Liver (tissue), 9 donors: Measurements from ENCODE around the gene C3orf52. TPM values are rescaled to one million over a fixed set of nuclear protein-coding genes. Genes with fewer than 3 reads are reported as not detected.

ENCODE experiments used
- DNase-seq: peaks from one replicate; pipeline ENCODE4 v3.0.0-alpha.2; 2017; ENCODE audit warnings: low spot score
- H3K27ac ChIP-seq, 2 donors: one replicate each; pipeline ENCODE4 v1.7.0; 2013; ENCODE audit warnings: inconsistent platforms in 2 of 2, low read length in 2 of 2, control low read depth in 1 of 2, low read depth in 1 of 2, mild to moderate bottlenecking in 1 of 2
- H3K27me3 ChIP-seq, 4 donors: one replicate each; pipeline versions ENCODE4 v1.6.1 to v1.7.0; 2013; ENCODE audit warnings: low read length in 3 of 4, inconsistent platforms in 1 of 4, mild to moderate bottlenecking in 1 of 4, moderate library complexity in 1 of 4; ENCODE audit not compliant: control insufficient read depth in 4 of 4, insufficient read depth in 4 of 4
- H3K36me3 ChIP-seq, 4 donors: one replicate each; pipeline versions ENCODE4 v1.6.1 to v1.7.0; 2013; ENCODE audit warnings: low read length in 3 of 4, mild to moderate bottlenecking in 3 of 4, low read depth in 1 of 4, moderate library complexity in 1 of 4; ENCODE audit not compliant: control insufficient read depth in 4 of 4, insufficient read depth in 3 of 4
- H3K4me1 ChIP-seq, 4 donors: one replicate each; pipeline versions ENCODE4 v1.6.1 to v1.7.0; 2013; ENCODE audit warnings: low read length in 3 of 4, mild to moderate bottlenecking in 3 of 4, moderate library complexity in 1 of 4; ENCODE audit not compliant: control insufficient read depth in 4 of 4, insufficient read depth in 4 of 4
- H3K4me3 ChIP-seq, 3 donors: one replicate each; pipeline versions ENCODE4 v1.6.1 to v1.7.0; 2013; ENCODE audit warnings: low read length in 3 of 3, control low read depth in 1 of 3, low read depth in 1 of 3, mild to moderate bottlenecking in 1 of 3
- H3K9ac ChIP-seq, 2 donors: one replicate each; pipeline ENCODE4 v1.7.0; 2013; ENCODE audit warnings: low read length in 2 of 2, mild to moderate bottlenecking in 2 of 2, moderate library complexity in 2 of 2, control low read depth in 1 of 2, low read depth in 1 of 2
- H3K9me3 ChIP-seq, 4 donors: one replicate each; pipeline versions ENCODE4 v1.6.1 to v1.7.0; 2013; ENCODE audit warnings: low read length in 3 of 4; ENCODE audit not compliant: control insufficient read depth in 4 of 4
- ATF3 ChIP-seq: IDR thresholded peaks from 2 replicates; pipeline ENCODE4 v1.6.1; 2016; ENCODE audit warnings: antibody characterized with exemption
- CTCF ChIP-seq: fragments of 150-350 bp; IDR thresholded peaks from 2 replicates; pipeline ENCODE4 v1.5.1; 2017; ENCODE audit warnings: improper control_type of control experiment, low read depth, low read length; ENCODE audit not compliant: missing input control
- EGR1 ChIP-seq, 2 donors: IDR thresholded peaks; 2 replicates each; pipeline ENCODE4 v1.6.1; 2016 to 2018; ENCODE audit warnings: antibody characterized with exemption in 2 of 2, low read depth in 2 of 2
- FOXA1 ChIP-seq: IDR thresholded peaks from 2 replicates; pipeline ENCODE4 v1.6.1; 2016; ENCODE audit warnings: antibody characterized with exemption
- FOXA2 ChIP-seq: IDR thresholded peaks from 2 replicates; pipeline ENCODE4 v1.6.1; 2016; ENCODE audit warnings: antibody characterized with exemption
- GABPA ChIP-seq, 2 donors: IDR thresholded peaks in 1 of 2; conservative IDR thresholded peaks in 1 of 2; 2 replicates each; pipeline ENCODE4 v1.6.1; 2016; ENCODE audit warnings: antibody characterized with exemption in 2 of 2, mild to moderate bottlenecking in 1 of 2, moderate library complexity in 1 of 2
- HNF4A ChIP-seq, 2 donors: conservative IDR thresholded peaks; 2 replicates each; pipeline ENCODE4 v1.6.1; 2016; ENCODE audit warnings: antibody characterized with exemption in 2 of 2, mild to moderate bottlenecking in 2 of 2
- HNF4G ChIP-seq: IDR thresholded peaks from 2 replicates; pipeline ENCODE4 v1.6.1; 2016; ENCODE audit warnings: antibody characterized with exemption
- JUND ChIP-seq, 2 donors: IDR thresholded peaks; 2 replicates each; pipeline ENCODE4 v1.6.1; 2016; ENCODE audit warnings: antibody characterized with exemption in 2 of 2
- MAX ChIP-seq: IDR thresholded peaks from 2 replicates; pipeline ENCODE4 v1.6.1; 2016; ENCODE audit warnings: antibody characterized with exemption
- NR2F2 ChIP-seq: IDR thresholded peaks from 2 replicates; pipeline ENCODE4 v1.6.1; 2016; ENCODE audit warnings: antibody characterized with exemption
- RAD21 ChIP-seq, 2 donors: IDR thresholded peaks; 2 replicates each; pipeline ENCODE4 v1.6.1; 2016; ENCODE audit warnings: antibody characterized with exemption in 2 of 2, mild to moderate bottlenecking in 2 of 2
- RXRA ChIP-seq, 2 donors: IDR thresholded peaks; 2 replicates each; pipeline ENCODE4 v1.6.1; 2017 to 2018; ENCODE audit warnings: antibody characterized with exemption in 2 of 2, mild to moderate bottlenecking in 1 of 2
- SP1 ChIP-seq: IDR thresholded peaks from 2 replicates; pipeline ENCODE4 v1.6.1; 2018; ENCODE audit warnings: antibody characterized with exemption, mild to moderate bottlenecking
- TAF1 ChIP-seq: conservative IDR thresholded peaks from 2 replicates; pipeline ENCODE4 v1.6.1; 2016; ENCODE audit warnings: antibody characterized with exemption, mild to moderate bottlenecking
- WGBS: extraction: QIAGEN DNeasy Blood & Tissue Kit; methylation state at CpG from one replicate; pipeline ENCODE4 v1.1.7; 2013; 5-methylcytosine and 5-hydroxymethylcytosine counted together
- polyA plus RNA-seq, 2 donors: library from polyadenylated mRNA; stranded (reverse) in 1 of 2; unstranded in 1 of 2; fragments of 200-250 nt in 1 of 2; fragments of >200 nt in 1 of 2; fragmentation: Nextera tagmentation in 1 of 2; extraction: Ambion mirVana in 1 of 2; gene quantifications; one replicate each; pipeline versions ENCODE4 v1.2.1 to v1.2.3, GENCODE V29; 2013 to 2015
- total RNA-seq, 2 donors: library from RNA; depleted of rRNA; stranded (reverse); fragments of >200 nt; gene quantifications; one replicate each; pipeline ENCODE4 v1.2.3, GENCODE V29; 2014
- TF ChIP-seq, protein P1 (sequence below): IDR thresholded peaks from 2 replicates; pipeline ENCODE4 v1.6.1; 2016; ENCODE audit warnings: antibody characterized with exemption
- donor health status: healthy.
- donor health status: healthy.
- donor health status: healthy.
- donor health status: healthy.
- donor health status: healthy.

C3orf52 gene
- total and polyA plus RNA-seq, 4 donors, result 0.10 to 1.8 (median 0.47) TPM; not detected in 1

GRCh38 chr3:112131111-112131510 lies 44.9 kb downstream of the C3orf52 start:
- Histone ChIP-seq H3K27me3 (peaks cover 0 to 8% (median under 1%) of the 10 kb centered on the region in 4 donors), H3K27ac (no peak overlapping the region), H3K9ac (no peak overlapping the region), H3K36me3 (no peaks in the 10 kb centered on the region), H3K9me3 (no peaks in the 10 kb centered on the region), H3K4me3 (no peak overlapping the region), H3K4me1 (no peaks in the 10 kb centered on the region)
- 90% methylated on average over 3 of the region's 3 CpGs for WGBS
- TF ChIP-seq EGR1 (IDR thresholded peaks at IDR 0.05; ENCODE audit: low read depth in 2 of 2), result no peak
- no peak for TF ChIP-seq HNF4G
- no peak for TF ChIP-seq RXRA (IDR thresholded peaks at IDR 0.05)
- TF ChIP-seq MAX, result no peak
- TF ChIP-seq FOXA2, result no peak
- no peak for TF ChIP-seq JUND (IDR thresholded peaks at IDR 0.05)
- no peak for TF ChIP-seq GABPA (IDR thresholded peaks at IDR 0.05 in 1 of 2, conservative IDR thresholded peaks at IDR 0.05 in 1 of 2)
- TF ChIP-seq, protein P1, sequence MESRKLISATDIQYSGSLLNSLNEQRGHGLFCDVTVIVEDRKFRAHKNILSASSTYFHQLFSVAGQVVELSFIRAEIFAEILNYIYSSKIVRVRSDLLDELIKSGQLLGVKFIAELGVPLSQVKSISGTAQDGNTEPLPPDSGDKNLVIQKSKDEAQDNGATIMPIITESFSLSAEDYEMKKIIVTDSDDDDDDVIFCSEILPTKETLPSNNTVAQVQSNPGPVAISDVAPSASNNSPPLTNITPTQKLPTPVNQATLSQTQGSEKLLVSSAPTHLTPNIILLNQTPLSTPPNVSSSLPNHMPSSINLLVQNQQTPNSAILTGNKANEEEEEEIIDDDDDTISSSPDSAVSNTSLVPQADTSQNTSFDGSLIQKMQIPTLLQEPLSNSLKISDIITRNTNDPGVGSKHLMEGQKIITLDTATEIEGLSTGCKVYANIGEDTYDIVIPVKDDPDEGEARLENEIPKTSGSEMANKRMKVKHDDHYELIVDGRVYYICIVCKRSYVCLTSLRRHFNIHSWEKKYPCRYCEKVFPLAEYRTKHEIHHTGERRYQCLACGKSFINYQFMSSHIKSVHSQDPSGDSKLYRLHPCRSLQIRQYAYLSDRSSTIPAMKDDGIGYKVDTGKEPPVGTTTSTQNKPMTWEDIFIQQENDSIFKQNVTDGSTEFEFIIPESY, result no peak
- TF ChIP-seq TAF1, result no peak
- no peak for TF ChIP-seq ATF3
- no peak for TF ChIP-seq RAD21 (IDR thresholded peaks at IDR 0.05)
- no peak for DNase-seq

GRCh38 chr3:112132088-112132487 lies 45.9 kb downstream of the C3orf52 start:
- Histone ChIP-seq H3K4me1 (no peaks in the 10 kb centered on the region), H3K9me3 (no peaks in the 10 kb centered on the region)

More at GRCh38 chr3:112132088-112132487, 45.9 kb downstream of the C3orf52 start:
- 82% methylated on average over 3 of the region's 3 CpGs for WGBS
- Histone ChIP-seq H3K36me3 (no peaks in the 10 kb centered on the region), H3K9ac (no peak overlapping the region), H3K27ac (no peak overlapping the region), H3K27me3 (peaks cover 0 to 10% (median under 1%) of the 10 kb centered on the region in 4 donors), H3K4me3 (no peak overlapping the region)
- no peak for DNase-seq
- TF ChIP-seq FOXA1 (no peak), SP1 (no peak), CTCF (no peak), HNF4G (no peak), TAF1 (no peak), MAX (no peak), NR2F2 (no peak), RXRA (IDR thresholded peaks at IDR 0.05) (no peak), HNF4A (conservative IDR thresholded peaks at IDR 0.05) (no peak), JUND (IDR thresholded peaks at IDR 0.05) (no peak), RAD21 (IDR thresholded peaks at IDR 0.05) (no peak), GABPA (IDR thresholded peaks at IDR 0.05 in 1 of 2, conservative IDR thresholded peaks at IDR 0.05 in 1 of 2) (no peak)
- TF ChIP-seq, protein P1, result no peak
